WI38 (cell line): ENCODE measurements around the gene CSNK1E.

ENCODE experiments used
- H3K4me3 ChIP-seq: 2 replicates; pipeline ENCODE4 v1.5.1; 2011; ENCODE audit warnings: low read depth, mild to moderate bottlenecking, control low read depth, low read length
- CTCF ChIP-seq: IDR thresholded peaks from 2 replicates; pipeline ENCODE4 v1.5.1; 2012; ENCODE audit warnings: low read depth, mild to moderate bottlenecking, control low read depth, low read length

The CSNK1E gene

GRCh38 chr22:38250643-38251340, 66.4 kb downstream of the CSNK1E start:
- H3K4me3 ChIP-seq = no peak overlapping the region
- TF ChIP-seq CTCF = no peak

GRCh38 chr22:38249803-38250642, 67.2 kb downstream of the CSNK1E start:
- TF ChIP-seq CTCF = no peak
- H3K4me3 ChIP-seq = no peak overlapping the region

- TF ChIP-seq CTCF = no peak
- no peak overlapping the region for H3K4me3 ChIP-seq
These were observed 67.9 kb downstream of the CSNK1E start for GRCh38 chr22:38249301-38249700.

GRCh38 chr22:38248280-38248679, 69.0 kb downstream of the CSNK1E start:
- no peak overlapping the region for H3K4me3 ChIP-seq
- no peak for TF ChIP-seq CTCF

- no peak for TF ChIP-seq CTCF
- H3K4me3 ChIP-seq = no peak overlapping the region
These were observed 69.5 kb downstream of the CSNK1E start for GRCh38 chr22:38247713-38248112.

- TF ChIP-seq CTCF = no peak
- H3K4me3 ChIP-seq = no peak overlapping the region
These were observed 70.5 kb downstream of the CSNK1E start for GRCh38 chr22:38246692-38247091.

GRCh38 chr22:38246046-38246658, 71.1 kb downstream of the CSNK1E start:
- no peak overlapping the region for H3K4me3 ChIP-seq
- no peak for TF ChIP-seq CTCF
